ENCODE measurements around the gene HAP1.
"Not testable (repeated sequence)": the region's sequence is repeated elsewhere in the genome, so short reads cannot be mapped to it uniquely, and the experiment has no call there.

Gene HAP1

DNA sequence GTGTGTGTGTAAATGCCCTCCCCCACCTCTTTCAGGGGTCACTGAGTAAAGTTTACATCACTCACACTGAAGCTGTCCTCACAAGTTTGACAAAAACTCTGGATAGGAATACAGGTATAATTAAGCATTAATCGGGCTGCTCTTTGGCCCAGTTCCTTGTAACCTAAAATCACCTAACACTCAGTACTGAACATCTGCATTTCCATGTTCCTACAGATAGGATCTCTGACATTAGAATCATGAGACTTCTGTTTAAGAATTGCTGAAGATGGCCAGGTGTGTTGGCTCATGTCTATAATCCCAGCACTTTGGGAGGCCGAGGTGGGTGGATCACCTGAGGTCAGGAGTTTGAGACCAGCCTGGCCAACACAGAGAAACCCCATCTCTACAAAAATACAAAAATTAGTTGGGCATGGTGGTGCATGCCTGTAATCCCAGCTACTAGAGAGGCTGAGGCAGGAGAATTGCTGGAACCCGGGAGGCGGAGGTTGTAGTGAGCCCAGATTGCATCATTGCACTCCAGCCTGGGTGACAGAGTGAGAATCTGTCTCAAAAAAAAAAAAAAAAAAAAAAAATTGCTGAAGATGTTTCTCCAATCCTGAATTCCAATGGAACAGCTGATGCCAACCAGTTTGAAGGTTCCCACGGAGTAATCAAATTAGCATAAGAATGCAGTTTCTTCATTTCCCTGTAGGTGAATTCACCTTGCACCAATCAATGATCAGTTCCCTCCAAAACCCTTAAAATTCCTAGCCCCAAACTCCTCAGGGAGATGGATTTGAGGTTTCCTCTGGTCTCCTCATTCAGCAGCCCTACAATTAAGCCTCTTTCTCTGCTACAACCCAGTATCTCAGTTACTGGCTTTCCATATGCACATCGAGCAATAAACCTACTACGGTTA lies 59.0 kb downstream of the HAP1 start:
- not testable (repeated sequence) for DNase-seq (ENCODE audit: extremely low read depth in 1 of 2, low read depth in 1 of 2)

Measured in activated CD8-positive, alpha-beta memory T cell treated with anti-CD3 and anti-CD28 coated beads for 1 hour (primary cell).